CD4-positive, alpha-beta T cell treated with Interleukin-6 at 100 ng/mL for 8 hours (primary cell): ENCODE measurements around the gene EML3.
"Not testable (repeated sequence)": the region's sequence is repeated elsewhere in the genome, so short reads cannot be mapped to it uniquely, and the experiment has no call there.

Experiments
- DNase-seq: peaks from one replicate; pipeline ENCODE4 v3.0.0-alpha.2; 2020; ENCODE audit warnings: mixed read lengths, low spot score

EML3 gene

DNA sequence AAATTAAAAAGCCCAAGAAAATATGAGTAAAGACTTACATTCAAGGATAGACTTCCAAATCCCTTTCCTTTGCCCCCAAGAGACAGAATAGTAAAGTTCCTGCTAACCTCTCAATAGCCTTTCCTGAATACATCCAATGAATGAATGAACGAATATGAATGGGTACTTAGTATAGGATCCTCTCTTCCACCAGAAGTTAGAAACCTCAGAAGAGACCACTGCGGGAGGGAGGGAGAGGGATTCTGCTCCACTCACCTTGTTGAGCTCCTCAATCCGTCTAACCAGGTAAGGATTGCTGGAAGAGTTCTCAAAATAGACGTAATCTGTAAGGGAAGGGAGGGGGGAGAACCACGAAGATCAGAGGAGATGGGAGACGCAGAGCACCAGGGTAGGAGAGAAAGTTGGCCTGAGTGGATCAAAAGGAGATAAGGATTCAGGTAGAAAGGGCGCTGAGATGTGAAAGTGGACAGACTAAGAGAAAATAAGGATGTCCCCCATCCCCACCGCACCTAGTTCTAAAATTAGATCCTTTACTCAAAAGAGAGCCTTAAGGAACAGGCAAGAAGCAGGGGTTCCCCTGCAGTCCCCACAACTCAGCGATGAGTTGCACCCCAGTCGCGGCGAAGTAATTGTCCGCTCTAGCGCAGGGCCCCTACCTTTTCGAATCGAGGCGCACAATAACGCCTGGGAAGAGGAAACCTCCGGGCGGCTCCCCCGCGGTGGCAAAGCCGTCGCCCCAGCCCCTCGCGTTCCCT lies 12.0 kb downstream of the EML3 start:
- DNase-seq = no peak

DNA sequence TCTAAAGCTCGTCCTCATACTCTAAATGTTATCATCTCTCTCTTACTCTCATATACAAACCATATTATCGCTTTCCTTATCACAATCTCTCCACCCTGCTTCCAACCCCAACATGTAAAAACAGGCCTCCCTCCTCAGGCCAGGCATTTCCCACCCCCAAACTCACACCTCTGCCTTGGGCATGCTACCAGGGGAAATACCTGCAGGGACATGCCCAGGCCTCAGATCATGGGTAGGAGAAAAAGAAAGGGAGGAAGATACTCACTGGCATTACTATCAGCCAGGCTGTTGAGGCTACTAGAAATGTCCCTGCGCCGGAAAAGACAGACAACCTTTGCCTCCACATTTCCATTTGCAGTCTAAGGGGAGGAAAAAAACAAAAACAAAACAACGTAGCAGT lies 12.7 kb downstream of the EML3 start:
- DNase-seq = no peak

GRCh38 chr11:62599069-62599696 lies 13.4 kb downstream of the EML3 start:
- DNase-seq = peak; percentile 99

DNA sequence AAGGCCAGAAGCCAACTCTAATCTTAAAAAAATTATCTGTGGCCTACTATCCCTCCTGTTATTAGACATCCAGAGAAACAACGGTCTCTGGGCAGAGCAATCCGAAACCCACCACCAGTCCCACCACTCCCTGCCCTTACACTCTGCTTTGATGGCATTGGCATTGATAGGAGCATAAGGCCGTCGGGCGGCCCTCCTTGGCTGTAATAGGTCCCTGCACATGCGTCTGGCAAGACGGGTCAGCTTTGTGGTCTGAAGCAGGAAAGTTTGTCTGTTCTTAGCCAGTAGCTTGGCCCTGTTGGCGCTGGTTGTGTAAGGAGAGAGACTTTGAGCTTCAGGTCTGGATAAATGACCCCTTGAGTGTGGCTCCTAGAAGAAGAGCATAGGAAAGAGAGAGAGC lies 17.5 kb downstream of the EML3 start:
- DNase-seq = no peak

DNA sequence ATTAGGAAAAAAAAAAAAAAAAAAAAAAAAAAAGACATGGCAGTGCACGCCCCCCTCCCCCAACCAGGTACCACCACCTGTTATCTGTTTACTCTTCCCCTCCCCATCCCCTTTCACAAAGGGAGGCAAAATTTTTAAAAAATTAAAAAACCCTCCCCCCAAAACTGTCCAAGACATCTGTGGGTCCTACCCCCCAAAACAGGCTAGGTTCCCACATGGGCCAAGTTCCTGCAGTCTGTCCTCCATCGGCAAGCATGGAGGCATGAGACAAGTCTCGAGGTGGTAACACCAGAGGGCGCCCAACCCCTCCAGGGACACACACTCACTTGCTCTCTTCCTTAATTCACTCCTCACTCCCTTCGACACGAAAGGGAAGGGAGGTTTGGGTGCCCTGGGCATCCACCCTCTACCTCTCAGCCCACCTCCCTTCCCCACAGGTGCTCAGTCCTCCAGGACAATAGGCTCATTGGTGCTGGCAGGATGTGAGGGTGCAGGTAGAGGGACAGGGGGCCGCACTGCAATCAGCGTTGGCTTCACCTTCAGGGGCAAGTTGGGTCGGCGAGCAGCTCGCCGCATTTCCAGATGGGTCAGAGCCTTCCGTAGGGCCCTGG lies 19.0 kb downstream of the EML3 start:
- DNase-seq = peak; percentile 80

DNA sequence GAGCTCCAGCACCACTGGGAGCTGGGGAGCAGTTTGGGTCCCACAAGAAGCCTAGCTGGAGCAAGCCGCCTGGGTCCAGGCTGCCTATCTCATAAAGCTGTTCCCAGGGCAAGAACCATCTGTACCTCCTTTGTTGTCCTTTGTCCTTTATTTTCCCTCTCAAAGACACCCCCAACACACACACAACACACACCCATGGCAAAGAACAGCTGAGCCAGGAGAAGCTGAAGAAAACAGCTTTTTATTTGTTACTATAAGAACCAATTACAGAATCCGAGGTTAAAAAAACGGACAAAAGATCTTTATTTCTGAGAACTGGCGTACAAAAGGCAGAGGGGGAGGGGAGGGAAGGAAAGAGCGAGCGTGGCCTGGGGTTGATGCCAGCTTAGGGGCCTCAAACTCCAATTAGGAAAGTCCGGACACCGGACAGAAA lies 19.6 kb downstream of the EML3 start:
- no peak for DNase-seq

DNA sequence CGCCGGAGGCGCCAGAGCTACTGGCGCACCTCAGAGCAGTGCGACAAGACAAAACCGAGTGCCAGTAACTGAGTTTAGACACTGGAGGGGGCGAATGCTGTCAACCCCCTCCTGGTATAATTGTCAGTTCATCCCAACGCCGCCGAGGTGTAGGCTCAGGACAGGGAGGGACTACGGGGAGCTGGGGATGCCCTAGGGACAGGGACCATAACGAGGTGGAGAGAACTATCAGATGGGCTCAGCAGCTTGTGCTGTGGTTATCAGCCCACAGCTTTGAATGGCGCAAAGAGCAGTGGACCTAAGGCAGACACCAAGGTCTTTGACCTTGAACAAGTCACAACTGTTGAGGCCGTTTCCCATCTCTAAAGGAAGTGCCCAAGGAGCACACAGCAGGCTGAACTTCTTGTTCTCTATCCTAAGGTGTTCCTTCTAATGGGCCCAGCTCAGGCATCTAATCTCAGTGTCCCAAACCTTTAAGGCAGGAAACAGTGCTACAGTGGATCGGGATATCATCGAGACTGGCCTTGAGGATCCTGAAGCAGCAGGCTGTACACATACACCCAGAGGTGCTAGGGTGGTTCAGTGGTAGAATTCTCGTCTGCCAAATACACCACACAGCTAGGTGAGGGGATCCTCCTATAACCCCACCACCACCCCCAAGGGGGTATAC lies 20.3 kb downstream of the EML3 start:
- DNase-seq = no peak

GRCh38 chr11:62591448-62592145 lies 21.0 kb downstream of the EML3 start, which contains the start of gene TUT1:
TSS of gene TUT1 (minus strand) at chr11:62591523. CDS start at chr11:62591485, 38 bp downstream.
- DNase-seq = peak; percentile 97

DNA sequence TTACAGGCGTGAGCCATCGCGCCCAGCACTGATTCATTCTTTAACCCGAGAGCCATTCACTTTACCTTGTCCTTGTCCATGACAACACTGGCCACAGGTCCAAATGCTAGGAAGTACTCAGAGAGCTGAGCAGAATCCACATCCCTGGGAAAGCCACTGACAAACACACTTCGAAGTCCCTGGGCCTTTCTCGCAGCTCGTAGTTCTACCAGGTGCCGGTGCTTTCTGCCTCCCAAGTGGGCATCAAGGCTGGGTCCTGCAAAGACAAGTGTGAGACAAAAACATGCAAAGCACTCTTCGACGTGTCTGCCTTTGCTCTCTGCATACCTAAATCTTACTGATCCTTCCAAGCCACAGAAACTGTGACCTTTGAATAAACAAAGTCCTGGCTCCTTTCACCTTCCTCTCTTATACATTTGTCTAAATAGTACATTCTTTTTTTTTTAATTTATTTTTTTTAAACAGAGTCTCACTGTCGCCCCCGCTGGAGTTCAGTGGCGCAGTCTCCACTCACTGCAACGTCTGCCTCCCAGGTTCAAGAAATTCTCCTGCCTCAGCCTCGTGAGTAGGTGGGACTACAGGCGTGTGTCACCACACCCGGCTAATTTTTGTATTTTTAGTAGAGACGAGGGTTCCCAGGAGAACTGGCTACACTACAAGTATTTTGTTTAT lies 23.5 kb downstream of the EML3 start:
- no peak for DNase-seq

DNA sequence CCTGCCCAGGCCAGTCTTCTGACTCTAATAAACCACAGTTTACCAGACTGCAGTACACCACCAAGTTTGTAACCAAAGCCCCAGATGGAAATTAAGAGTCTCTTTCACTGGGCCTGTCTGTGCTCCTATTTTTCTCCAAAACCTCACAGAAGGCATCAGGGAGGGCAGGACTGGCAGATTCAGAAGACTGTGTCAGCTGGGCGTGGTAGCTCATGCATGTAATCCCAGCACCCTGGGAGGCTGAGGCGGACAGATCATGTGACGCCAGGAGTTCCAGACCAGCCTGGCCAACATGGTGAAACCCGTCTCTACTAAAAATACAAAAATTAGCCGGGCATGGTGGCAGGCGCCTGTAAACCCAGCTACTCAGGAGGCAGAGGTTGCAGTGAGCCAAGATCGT lies 27.2 kb downstream of the EML3 start:
- not testable (repeated sequence) for DNase-seq

DNA sequence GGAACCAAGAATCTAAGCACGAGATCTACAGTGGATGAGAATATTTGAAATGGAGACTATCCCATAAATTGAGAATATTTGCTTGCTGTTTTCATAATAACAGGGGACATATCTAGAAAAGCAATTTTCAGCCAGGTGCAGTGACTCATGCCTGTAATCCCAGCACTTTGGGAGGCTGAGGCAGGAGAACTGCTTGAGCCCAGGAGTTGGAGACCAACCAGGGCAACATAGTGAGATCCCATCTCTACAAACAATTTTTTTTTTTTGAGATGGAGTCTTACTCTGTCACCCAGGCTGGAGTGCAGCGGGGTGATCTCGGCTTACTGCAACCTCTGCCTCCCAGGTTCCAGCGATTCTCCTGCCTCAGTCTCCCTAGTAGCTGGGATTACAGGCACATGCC lies 30.8 kb downstream of the EML3 start:
- not testable (repeated sequence) for DNase-seq

DNA sequence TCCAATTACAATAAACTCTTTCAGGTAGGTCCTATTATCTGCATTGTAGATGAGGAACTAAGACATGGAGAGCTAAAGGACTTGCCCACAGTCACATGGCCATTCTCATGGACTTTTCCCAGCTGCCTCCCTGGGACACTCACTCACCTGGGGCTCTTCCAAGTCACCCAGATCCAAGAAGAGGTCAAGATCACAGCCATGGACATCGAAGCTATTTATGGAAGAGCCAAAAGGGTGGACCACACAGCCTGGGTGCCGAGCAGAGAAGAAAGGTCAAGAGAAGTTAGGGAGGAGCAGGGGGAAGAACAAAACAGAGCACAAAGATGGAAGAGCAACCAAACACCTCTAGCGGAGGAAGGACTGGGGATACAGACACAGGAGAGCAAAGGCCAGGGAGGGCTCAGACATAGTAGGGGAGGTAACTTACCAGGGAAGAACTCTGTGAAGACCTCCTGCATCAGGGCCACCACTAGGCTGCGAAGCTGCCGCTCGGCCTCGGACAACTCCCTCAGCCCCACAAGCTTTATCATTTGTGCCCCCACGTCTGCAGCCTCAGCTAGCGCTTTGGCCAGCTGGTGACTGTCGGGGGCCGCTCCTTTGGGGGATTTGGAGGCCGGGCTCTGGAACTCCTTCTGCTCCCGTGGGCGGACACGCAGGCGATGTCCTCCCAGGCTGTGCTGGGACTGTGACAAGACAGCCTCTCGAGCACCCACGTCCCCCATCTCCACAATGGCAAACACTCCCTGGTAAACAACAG lies 31.4 kb downstream of the EML3 start:
- no peak for DNase-seq

GRCh38 chr11:62579252-62579651 lies 33.3 kb downstream of the EML3 start:
- no peak for DNase-seq

DNA sequence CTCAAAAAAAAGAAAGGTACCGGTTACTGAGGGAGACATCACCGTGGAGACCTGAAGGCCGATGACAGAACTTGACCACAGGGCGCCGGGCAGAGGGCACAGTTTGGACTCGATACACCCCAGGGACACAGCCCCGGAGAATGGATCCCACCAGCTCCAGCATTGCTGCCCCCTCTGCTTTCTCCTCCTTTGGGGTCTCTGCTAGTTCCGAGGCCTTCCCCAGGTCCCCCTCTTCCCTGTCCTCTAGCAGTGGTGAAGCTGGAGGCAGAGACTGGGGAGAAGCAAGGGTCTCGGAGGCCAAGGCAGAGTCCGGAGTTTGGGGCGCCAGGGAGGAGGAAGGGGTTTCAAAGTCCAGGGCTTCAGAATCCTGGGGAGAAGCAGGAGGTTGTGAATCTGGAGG lies 34.0 kb downstream of the EML3 start:
- DNase-seq = no peak

GRCh38 chr11:62577046-62577714 lies 35.4 kb downstream of the EML3 start:
- DNase-seq = no peak

DNA sequence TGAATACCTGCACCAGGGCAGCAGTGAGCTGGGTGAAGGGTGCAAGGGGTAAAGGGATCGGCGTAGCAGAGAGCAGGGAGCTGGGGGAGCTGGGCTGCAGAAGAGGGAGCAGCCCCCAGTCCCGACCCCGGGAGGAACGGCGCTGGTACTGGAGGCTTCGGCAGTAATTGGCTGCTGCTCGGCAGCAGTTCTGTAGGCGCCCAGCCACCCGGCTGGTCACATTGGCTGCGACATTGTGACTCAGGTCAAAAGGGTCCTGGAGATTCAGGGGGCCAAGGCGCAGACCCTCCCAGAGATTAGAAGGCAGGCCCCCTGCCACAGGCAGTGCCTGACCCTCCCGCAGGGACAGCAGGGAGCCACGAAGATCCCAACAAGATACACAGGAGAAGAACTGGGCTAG lies 36.7 kb downstream of the EML3 start:
- no peak for DNase-seq

GRCh38 chr11:62575156-62575555 lies 37.4 kb downstream of the EML3 start:
- no peak for DNase-seq

- no peak for DNase-seq
These were observed 38.1 kb downstream of the EML3 start for GRCh38 chr11:62574363-62575071.

GRCh38 chr11:62573592-62574362 lies 38.8 kb downstream of the EML3 start, which contains the start of gene EEF1G:
TSS of gene EEF1G (minus strand) at chr11:62573891. CDS start at chr11:62573842, 49 bp downstream.
- DNase-seq = peak; percentile 99
